H1 (cell line): ENCODE data around the gene ISL2.
"Not testable (repeated sequence)": the region's sequence is repeated elsewhere in the genome, so short reads cannot be mapped to it uniquely, and the experiment has no call there.

ENCODE experiments used
- JUN ChIP-seq: IDR thresholded peaks from 2 replicates; pipeline ENCODE4 v1.6.1; 2011; ENCODE audit warnings: low read depth, mild to moderate bottlenecking, improper control_type of control experiment, low read length
- USF2 ChIP-seq: IDR thresholded peaks from 2 replicates; pipeline ENCODE4 v1.6.1; 2011; ENCODE audit warnings: low read length, improper control_type of control experiment

- TF ChIP-seq JUN, USF2: not testable (repeated sequence)
Measured at GRCh38 chr15:76297951-76298350, 38.6 kb upstream of the ISL2 start.
